ENCODE results near the gene PKP4. TPM values are rescaled to one million over a fixed set of nuclear protein-coding genes. Genes with fewer than 3 reads are reported as not detected.

Gene PKP4
- total RNA-seq, 1 experiment from 2014 or later: 7.9 TPM

DNA sequence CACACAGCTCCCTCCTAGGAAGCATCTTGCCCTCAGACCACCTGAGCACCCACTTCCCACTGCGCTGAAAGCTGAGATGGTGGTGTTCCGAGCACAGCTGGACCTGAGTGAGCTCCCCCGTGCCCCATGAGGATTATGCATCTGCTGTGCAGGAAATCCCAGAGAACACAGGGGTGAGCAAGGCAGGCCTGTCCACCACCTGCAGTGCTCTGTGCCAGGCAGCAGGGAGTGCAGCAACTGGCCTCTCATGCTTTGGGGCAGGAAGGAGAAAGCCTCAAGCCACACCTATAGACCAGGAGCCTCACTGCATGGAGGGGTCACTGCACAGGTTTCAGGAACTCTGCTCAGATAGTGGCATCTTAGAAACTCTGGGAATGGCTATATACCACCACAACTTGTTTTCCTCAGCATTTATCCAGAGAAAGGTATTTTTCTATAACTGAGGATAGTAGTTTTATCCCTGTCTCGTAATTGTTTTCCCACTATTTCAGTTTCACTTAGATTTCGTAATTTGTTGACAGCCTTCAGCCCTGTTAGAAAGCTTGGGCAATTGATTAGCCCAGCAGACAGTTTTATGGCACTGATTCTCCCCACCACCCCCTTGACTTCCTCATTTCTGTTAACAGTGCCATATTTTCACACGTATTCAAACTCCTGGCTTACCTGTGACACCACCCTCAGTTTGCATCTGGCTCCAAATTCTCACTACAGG lies 194.1 kb downstream of the PKP4 start:
- in situ Hi-C loops (cut with HindIII; ENCODE audit: low pct_unique_long_range_greater_than_20kb, low sequenced_read_pairs): no loop called here
- DNase-seq (ENCODE audit: low read depth): no peak

DNA sequence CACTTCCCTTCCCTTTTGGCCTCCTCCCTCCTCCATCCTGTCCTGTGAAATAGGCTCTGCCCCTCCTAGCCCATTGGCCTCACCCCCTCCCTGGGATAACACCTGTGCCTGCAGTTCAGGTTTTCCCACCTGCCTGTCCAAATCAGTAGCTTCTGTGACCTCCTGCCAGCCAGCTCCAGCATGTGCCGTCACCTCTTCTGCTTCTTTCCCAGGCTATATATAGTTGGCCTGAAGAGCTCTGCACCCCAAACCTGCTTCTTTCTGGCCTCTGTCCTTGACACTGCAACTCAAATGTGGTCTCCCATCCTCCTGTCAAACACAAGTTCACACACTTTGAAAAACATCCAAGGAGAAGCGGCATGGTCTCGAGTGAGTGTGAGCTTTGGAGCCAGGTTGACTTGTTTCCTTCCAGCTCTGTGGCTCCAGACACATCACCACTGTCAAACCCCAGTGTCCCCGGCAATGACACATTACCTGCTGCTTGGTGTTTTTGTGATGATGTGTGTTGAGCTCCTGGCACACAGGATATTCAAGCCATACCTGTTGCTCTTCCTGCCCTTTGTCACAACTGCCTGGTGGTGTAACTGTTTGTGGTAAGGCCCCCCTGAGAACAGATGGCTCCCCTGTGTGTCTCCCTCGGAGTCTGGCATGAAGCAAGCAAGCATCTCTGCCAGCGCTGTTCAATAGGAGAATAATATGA lies 194.8 kb downstream of the PKP4 start:
- no peak for DNase-seq (ENCODE audit: low read depth)
- in situ Hi-C loops (cut with HindIII; ENCODE audit: low pct_unique_long_range_greater_than_20kb, low sequenced_read_pairs): no loop called here

DNA sequence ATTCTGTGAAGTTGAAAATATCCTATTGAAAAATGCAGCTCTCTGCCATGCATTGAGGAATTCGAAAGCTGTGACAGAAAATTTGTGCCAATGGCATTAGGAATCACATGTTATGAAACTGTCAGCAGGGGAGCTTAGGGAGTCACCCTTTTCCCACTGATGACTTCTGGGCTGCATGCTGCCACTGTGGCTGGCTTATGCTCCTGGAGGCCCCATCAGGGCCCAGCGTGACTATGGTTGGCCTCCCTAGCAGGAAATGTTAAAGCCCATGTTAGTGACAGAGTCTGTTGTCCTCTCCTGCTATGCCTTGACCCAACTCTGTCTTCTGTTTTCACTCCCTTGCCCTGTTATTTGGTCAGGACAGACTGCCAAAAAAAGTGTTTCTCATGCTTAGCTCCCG lies 198.9 kb downstream of the PKP4 start:
- no peak for DNase-seq (ENCODE audit: low read depth)
- in situ Hi-C loops (cut with HindIII; ENCODE audit: low pct_unique_long_range_greater_than_20kb, low sequenced_read_pairs): no loop called here

DNA sequence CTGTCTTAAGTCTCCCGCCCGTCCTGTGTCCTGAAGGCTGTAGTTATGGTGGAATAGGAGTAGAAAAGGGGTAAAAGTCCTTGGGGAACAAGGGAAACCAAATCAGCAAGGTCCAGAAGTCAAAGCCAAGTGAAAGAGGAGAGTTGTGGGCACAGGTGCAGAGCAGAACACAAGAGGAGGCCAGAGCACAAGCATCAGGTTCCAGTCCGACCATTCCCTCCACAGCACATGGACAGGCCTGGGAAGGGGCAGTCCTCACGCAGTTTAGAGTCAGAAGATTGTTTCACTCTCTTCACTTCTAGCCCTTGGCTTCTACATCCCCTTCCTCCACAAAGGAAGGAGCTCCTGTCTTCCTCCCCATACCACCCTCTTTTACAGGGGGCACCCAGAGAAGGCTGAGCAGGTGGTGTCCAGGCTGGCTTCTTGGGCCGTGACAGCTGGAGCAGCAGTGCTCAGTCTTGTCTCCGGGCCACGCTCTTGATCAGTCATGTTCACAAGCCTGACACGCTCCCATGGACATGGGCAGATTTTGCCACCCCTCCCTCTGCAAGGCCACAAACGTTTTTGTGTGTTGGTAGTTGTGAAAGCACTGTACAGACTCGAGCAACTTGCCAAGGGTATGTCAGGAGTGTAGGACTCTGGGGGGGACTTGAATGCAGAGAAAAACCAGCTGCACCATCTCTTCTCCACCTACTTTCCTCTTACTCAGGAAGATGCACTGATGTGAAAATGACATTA lies 199.9 kb downstream of the PKP4 start:
- in situ Hi-C loops (cut with HindIII; ENCODE audit: low pct_unique_long_range_greater_than_20kb, low sequenced_read_pairs): no loop called here
- DNase-seq (ENCODE audit: low read depth): no peak

DNA sequence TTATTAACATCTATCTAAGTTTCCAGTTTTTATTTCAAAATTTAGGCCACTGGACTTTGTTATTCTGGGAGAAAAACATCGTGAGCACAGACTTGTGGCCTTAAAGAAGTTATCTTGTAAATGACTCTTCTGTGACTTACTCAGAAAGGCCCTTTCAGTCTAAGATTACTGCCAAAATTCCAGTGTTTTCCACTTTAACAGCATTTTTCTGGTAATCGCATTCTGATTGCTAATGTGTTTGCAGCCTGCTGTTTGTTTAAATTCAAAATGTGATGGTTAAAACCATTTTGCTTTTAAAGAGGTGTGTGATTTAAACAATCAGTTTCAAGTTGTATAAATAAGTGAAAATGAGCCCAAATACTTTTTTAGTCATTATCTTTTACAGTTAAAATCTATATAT lies 201.6 kb downstream of the PKP4 start:
- in situ Hi-C loops (cut with HindIII; ENCODE audit: low pct_unique_long_range_greater_than_20kb, low sequenced_read_pairs): no loop called here

DNA sequence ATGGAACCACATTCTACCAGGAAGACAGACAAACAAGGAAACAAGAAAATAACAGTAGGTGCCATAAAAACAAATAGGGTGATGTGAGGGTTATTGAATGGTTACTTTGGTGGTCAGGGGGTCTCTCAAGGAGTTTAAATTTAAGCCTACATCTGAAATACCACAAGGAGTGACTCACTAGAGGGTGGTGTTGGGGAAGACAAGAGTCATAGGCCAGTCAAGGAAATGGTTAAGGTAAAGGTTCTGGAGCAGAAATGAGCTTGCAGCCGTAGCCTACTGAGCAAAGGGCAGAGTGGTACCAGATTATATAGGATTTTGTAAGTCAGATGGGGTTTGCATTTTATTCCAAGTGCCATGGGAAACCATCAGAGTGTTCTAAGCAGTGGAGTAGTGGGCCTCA lies 202.7 kb downstream of the PKP4 start:
- in situ Hi-C loops (cut with HindIII; ENCODE audit: low pct_unique_long_range_greater_than_20kb, low sequenced_read_pairs): no loop called here
- no peak for DNase-seq (ENCODE audit: low read depth)

More for the DNA sequence above, 201.6 kb downstream of the PKP4 start:
- no peak for DNase-seq (ENCODE audit: low read depth)

DNA sequence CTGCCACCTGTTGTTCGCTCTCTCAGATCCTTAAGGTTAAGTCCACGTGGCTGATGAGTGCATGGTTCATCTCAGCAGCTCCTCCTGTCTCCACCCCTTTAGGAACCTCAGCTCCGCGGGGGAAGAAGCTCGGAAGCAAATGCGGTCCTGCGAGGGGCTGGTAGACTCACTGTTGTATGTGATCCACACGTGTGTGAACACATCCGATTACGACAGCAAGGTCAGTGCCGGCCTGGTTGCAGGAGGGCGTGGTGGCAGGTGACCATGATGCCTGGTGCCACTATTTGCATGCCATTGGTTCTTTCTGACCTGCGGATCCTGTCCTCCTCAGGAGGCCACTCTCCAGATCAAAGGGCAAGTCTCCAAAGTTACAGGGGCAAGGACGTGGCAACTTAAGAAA lies 204.5 kb downstream of the PKP4 start:
- no peak for DNase-seq (ENCODE audit: low read depth)
- in situ Hi-C loops (cut with HindIII; ENCODE audit: low pct_unique_long_range_greater_than_20kb, low sequenced_read_pairs): no loop called here

DNA sequence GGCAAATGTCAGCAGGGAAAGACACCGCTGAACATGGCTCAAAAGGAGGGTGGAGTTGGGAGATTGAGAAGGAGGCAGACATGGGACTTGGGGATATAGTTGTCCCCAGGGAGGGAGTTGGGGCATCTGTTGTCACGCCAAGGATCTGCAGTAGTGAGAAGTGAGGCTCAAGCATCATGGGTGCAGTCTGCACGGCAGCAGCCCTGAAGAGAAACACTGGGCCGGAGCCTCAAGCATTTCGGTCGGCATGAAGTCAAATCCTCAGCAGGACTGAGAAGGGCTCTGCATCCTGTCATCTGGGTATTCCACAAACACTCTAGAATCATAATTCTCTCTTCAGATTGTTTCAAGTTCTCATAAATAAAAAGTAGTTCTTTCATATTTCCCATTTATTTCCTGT lies 205.7 kb downstream of the PKP4 start:
- DNase-seq (ENCODE audit: low read depth): no peak

DNA sequence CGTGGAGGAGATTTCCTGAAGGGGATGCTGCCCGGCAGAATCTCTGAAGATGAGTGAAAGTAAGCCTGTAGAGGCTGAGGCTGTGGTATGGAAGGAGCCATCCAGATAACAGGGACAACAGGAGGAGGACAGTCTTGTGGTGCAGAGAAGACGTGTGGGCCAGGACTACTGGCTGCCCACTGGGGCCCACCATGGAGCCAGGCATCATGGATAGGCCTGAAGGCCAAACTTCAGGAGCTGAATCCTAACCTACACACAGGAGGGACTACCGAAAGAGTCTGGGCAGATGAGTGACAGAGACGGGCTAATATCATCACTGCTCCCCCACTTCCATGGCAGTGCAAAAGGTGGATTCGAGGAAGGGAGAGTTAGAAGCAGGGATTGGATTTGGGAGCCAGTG lies 207.0 kb downstream of the PKP4 start:
- no peak for DNase-seq (ENCODE audit: low read depth)
- in situ Hi-C loops (cut with HindIII; ENCODE audit: low pct_unique_long_range_greater_than_20kb, low sequenced_read_pairs): no loop called here

More for the DNA sequence above, 205.7 kb downstream of the PKP4 start:
- in situ Hi-C loops (cut with HindIII; ENCODE audit: low pct_unique_long_range_greater_than_20kb, low sequenced_read_pairs): no loop called here

DNA sequence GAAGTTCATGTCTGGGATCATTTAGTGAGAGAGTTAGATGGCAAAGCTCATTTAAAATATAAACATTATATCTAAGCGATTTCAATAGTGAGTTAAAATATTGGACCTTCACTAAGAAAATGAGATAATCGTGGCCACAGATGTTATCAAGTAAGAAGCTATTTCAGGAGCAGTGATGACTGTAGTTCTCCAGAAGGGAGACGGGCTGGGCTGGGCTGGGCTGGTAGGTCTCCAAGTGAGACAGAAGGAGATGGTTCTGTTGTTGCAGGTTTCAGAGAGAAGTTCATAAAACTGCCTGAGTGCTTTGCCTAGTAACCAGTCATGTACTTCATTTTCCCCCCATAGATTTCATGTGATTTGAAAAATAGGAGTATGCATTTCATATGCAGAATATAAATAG lies 208.2 kb downstream of the PKP4 start:
- no peak for DNase-seq (ENCODE audit: low read depth)
- in situ Hi-C loops (cut with HindIII; ENCODE audit: low pct_unique_long_range_greater_than_20kb, low sequenced_read_pairs): no loop called here

DNA sequence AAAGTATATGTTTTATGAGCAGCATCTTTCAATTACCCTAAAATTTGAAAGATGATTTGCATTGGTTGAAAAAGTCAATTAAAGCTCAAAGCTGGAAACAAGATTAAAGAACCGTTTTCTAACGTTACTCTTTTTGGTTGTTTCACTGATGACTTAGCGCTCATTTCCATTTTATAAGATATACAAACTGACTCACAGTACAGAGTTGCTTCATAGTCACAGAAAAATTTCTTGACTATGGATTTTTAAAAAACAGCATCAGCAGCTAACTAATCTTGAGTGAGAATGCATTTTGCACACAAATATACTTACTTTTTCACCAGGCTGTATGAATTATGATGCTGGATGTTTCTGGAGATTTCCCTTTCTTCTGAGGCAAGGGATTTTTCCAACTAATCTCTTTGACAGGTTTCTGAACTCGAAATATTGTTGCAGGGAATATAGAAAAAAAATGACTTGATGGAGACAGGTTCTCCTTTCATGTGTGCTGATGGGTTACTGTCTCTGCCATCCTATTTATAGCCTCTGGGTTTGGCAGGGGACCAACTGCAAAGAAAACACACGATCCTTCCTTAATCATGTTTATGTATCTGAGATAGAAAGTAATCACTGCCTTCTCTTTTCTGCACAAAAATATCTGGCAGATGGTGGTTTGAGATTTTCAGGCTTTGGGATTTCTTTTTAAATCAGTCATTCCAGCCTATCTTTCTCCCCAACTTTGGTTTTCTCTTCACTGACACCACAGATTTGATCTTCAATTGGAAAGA lies 209.0 kb downstream of the PKP4 start:
- no peak for DNase-seq (ENCODE audit: low read depth)
- in situ Hi-C loops (cut with HindIII; ENCODE audit: low pct_unique_long_range_greater_than_20kb, low sequenced_read_pairs): no loop called here

DNA sequence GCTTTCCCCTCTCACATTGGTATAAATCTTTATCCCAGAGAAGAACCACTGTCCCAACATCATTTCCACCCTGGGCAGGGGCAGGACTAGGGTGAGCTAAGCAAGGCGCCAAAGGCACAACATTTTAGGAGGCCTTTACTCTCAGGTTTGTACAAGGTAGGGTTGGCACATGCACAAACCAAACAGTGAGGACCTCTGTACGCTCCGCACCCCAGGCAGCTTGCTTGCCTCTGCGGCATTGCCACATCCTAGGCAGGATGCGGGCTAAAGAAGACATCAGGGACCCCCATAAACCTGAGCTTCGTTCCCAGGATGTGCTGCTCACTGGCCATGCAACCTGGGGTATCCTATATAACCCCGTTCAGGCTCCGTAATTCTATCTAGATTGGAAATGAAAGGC lies 210.2 kb downstream of the PKP4 start:
- in situ Hi-C loops (cut with HindIII; ENCODE audit: low pct_unique_long_range_greater_than_20kb, low sequenced_read_pairs): no loop called here

DNA sequence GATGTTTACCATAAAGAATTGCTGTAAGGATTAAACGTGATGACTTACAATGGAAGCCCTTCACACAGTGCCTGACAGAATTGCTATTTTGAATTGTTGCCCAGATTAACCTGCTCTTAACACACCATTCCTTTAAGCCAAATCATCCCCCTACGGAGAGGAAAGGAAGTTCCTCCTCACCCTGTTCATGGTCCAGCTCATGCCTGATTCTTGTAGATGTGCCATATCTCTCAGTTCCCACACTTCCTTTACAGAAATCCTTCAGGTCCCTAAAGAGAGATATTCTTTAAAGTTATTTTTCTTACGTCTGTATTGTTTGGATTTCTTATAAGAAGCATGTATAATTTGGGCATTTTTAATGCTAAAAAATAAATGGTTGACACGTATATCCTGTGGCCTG lies 210.8 kb downstream of the PKP4 start:
- DNase-seq (ENCODE audit: low read depth): no peak
- in situ Hi-C loops (cut with HindIII; ENCODE audit: low pct_unique_long_range_greater_than_20kb, low sequenced_read_pairs): no loop called here

More for the DNA sequence above, 210.2 kb downstream of the PKP4 start:
- DNase-seq (ENCODE audit: low read depth): no peak

DNA sequence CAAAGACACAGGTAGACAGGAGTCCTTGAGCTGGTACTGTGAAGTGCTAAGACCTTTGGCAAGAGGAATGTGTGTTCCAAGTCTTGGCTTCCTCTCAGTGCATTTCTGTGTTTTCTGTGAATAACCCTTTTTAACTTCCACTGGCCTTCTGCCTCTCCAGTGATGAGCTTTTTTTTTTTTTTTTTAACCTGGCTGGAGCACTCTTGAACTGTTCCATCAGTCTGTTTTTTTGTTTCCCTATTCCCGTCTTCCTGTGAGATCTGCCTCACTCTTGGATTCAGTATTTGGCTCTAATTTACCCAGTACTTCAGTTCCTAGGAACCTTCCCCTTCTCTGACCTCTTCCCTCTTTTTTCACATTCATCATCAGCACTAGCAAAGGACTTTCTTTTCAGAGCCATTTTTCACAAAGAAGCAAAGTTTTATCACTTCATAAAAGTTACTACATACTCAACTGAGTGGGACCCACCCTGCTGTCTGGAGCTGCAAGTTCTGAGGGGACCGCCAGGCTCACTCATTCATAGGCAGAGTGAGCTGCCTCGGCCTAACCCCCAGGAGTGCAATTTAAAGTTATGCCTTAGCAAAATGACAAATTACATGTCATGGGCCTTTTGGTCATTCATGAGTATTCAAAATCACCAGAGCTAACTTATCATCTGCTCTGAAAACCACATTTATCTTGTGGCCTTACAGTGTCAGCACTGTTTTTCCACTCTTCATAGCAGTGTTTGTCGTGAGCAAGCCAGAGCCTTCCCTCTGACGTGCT lies 211.4 kb downstream of the PKP4 start:
- no peak for DNase-seq (ENCODE audit: low read depth)
- in situ Hi-C loops (cut with HindIII; ENCODE audit: low pct_unique_long_range_greater_than_20kb, low sequenced_read_pairs): no loop called here

DNA sequence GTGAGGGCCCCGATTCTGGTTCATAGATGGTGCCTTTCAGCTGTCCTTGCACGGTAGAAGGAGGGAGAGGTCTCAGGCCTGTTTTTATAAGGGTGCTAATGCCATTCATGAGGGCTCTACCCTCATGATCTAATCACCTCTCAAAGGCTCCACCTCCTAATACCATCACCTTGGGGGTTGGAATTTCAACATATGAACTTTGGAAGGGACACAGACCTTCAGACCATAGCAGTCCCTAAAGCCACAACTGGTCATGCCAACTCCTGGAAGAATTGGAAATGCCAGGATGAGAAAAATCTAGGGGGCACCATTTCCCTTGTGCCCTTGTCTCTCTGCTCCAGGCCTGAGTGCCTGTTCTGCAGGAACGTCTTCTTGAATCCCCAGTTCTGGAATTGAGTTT lies 213.5 kb downstream of the PKP4 start:
- DNase-seq (ENCODE audit: low read depth): no peak
- in situ Hi-C loops (cut with HindIII; ENCODE audit: low pct_unique_long_range_greater_than_20kb, low sequenced_read_pairs): no loop called here

DNA sequence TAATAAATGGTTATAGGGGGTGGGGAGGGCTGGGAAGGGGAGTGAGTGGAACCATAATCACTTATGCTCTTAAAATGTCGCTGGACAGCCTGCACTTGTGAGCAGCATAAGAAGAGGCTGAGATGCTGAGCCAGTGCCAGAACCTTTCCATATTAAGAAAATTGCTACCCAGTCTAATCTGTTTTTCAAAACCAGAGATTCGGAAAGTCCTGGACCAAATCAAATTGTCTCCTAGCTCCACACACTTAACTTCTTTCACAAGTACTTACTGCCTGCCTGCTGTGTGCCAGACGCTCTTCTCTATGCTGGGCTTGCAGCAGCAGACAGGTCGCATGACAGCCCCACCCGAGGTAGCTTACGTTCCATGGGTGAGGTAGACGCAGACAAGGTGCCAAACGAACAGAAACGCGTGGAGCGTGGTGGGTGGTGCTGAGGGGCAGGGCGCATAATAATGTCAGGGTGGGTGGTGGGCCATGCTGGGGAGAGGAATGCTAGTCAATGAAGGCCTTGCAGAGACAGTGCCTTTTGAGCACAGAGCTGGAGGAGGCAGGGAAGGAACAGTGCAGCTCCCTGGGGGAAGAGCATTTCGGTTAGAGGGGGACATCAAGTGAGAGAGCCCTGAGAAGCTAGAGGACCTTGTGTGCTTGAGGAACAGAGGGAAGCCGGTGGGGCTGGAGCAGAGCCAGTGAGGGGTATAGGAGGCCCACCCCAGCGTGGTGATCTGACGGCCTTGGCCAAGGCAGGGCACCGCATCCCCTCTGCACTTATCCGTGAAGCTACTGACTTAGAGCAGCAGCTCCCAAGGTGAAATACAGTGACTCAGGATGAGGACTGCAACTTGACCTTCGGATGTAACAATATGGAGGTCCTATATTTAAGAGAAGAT lies 214.9 kb downstream of the PKP4 start:
- in situ Hi-C loops (cut with HindIII; ENCODE audit: low pct_unique_long_range_greater_than_20kb, low sequenced_read_pairs): no loop called here
- DNase-seq (ENCODE audit: low read depth): no peak

DNA sequence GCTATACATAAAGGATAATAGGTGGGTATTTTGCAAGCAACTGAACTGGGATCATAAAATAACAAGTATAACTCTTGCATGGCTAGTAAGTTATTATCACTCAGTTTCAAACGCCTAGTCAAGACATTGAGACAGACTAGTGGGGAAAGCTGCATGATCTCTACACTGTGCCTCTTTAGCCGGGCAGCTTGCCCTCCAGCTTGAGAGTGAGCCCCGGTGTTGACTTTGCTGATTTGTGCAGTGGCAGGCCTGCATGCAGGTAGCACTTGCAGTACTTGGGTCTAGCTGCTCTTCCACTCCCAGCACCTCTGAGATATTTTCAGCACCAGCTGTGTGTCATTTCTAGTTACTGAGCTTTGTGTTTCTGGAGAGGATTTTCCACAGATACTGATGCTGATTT lies 219.5 kb downstream of the PKP4 start:
- in situ Hi-C loops (cut with HindIII; ENCODE audit: low pct_unique_long_range_greater_than_20kb, low sequenced_read_pairs): no loop called here

More for the DNA sequence above, 219.5 kb downstream of the PKP4 start:
- no peak for DNase-seq (ENCODE audit: low read depth)
